NOMO-1 treated with DMSO at 0.1 percent for 48 hours (cell line): ENCODE data around the gene LRBA.
"Not testable (repeated sequence)": the region's sequence is repeated elsewhere in the genome, so short reads cannot be mapped to it uniquely, and the experiment has no call there.

Source experiments
- DNase-seq: peaks from one replicate; lab custom pipeline; 2025; ENCODE audit not compliant: unreplicated experiment; lab: John Stamatoyannopoulos, UW

The LRBA gene

GRCh38 chr4:150439451-150439933 lies 575.6 kb downstream of the LRBA start:
- DNase-seq = no peak

GRCh38 chr4:150436598-150437370 lies 578.3 kb downstream of the LRBA start:
- no peak for DNase-seq

GRCh38 chr4:150431221-150431620 lies 583.9 kb downstream of the LRBA start:
- no peak for DNase-seq

GRCh38 chr4:150425161-150425560 lies 589.9 kb downstream of the LRBA start:
- no peak for DNase-seq

GRCh38 chr4:150423503-150423902 lies 591.6 kb downstream of the LRBA start:
- no peak for DNase-seq

GRCh38 chr4:150423074-150423473 lies 592.0 kb downstream of the LRBA start:
- DNase-seq = no peak

- no peak for DNase-seq
Measured at GRCh38 chr4:150421612-150422011, 593.5 kb downstream of the LRBA start.

GRCh38 chr4:150419939-150420338 lies 595.1 kb downstream of the LRBA start:
- DNase-seq = no peak

- DNase-seq = no peak
Measured at GRCh38 chr4:150418757-150419410, 596.2 kb downstream of the LRBA start.

GRCh38 chr4:150415213-150415612 lies 599.9 kb downstream of the LRBA start:
- no peak for DNase-seq

- no peak for DNase-seq
Measured at GRCh38 chr4:150411520-150411919, 603.6 kb downstream of the LRBA start.

- no peak for DNase-seq
Measured at GRCh38 chr4:150402871-150403272, 612.2 kb downstream of the LRBA start.

GRCh38 chr4:150401083-150401687 lies 613.9 kb downstream of the LRBA start:
- no peak for DNase-seq

GRCh38 chr4:150395872-150396271 lies 619.2 kb downstream of the LRBA start:
- no peak for DNase-seq

GRCh38 chr4:150394046-150394445 lies 621.0 kb downstream of the LRBA start:
- no peak for DNase-seq

- no peak for DNase-seq
Measured at GRCh38 chr4:150391052-150391451, 624.0 kb downstream of the LRBA start.

- DNase-seq = no peak
Measured at GRCh38 chr4:150390531-150390910, 624.6 kb downstream of the LRBA start.

- no peak for DNase-seq
Measured at GRCh38 chr4:150389896-150390530, 625.1 kb downstream of the LRBA start.

- peak; percentile 59 for DNase-seq
Measured at GRCh38 chr4:150387981-150388380, 627.1 kb downstream of the LRBA start.

GRCh38 chr4:150386415-150386814 lies 628.7 kb downstream of the LRBA start:
- DNase-seq = not testable (repeated sequence)

GRCh38 chr4:150385606-150386005 lies 629.5 kb downstream of the LRBA start:
- DNase-seq = no peak

GRCh38 chr4:150384249-150384648 lies 630.8 kb downstream of the LRBA start:
- DNase-seq = no peak
